GM18520 (cell line): ENCODE results near the gene MTM1.

ENCODE experiments used
- ATAC-seq: cut with Tn5 transposase; IDR thresholded peaks from one replicate; pipeline ENCODE4 v1.9.1; 2021; ENCODE audit not compliant: unreplicated experiment

MTM1 gene

DNA sequence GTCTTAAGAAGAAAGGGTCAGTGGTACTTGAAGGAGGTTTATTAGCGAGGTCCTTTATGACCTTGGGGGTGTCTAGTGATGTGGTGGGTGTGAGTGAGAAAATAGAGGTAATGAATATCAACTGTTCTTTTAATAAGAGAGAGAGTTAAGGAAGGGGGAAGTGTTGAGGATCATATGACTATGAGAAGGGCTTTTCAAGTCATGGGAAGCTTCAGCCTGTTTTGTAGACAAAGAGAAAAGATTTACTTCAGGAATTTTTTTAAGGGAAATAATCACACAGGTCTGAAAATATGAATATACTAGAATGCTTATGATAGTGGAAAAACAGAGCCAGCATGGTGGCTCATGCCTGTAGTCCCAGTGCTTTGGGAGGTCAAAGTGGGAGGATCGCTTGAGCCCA, 83.5 kb downstream of the MTM1 start:
- ATAC-seq: no peak

DNA sequence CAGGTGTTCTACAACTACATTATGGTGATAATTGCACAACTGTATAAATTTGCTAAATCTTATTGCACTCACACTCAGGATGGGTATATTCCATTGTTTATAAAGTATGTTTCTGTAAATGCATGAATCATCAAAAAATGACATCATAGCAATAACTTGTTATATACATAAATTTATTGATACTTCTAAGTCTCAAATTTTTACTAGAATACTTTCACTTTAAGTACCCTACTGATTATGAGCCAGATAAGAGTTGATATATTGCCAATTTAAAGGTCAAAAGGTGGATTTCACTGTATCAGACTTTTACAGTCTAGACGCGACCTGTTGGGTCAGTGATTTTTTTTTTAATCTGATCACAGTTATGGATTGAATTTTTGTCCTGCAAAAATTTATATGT, 87.4 kb downstream of the MTM1 start:
- ATAC-seq: no peak

GRCh38 chrX:150663073-150663472, 94.7 kb downstream of the MTM1 start:
- no peak for ATAC-seq

DNA sequence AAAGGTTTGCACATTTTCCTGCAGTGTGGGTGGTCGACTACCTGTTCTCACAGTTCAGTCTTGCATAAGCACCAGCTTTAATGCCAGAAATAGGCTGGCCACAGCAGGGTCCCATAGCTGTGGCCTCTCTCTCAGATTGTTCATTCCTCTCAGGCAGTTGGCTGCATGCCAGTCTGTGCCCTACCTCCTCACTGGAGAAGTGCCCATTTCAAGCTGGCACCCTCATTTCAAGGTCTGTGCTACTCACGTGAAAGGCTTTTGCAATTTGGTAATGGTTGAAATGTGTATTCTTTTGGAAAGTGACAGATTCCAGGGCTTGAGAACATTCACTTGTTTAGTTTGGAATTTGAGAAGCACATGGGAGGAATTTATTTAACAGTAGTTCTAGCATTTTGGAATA, 95.9 kb downstream of the MTM1 start:
- no peak for ATAC-seq

DNA sequence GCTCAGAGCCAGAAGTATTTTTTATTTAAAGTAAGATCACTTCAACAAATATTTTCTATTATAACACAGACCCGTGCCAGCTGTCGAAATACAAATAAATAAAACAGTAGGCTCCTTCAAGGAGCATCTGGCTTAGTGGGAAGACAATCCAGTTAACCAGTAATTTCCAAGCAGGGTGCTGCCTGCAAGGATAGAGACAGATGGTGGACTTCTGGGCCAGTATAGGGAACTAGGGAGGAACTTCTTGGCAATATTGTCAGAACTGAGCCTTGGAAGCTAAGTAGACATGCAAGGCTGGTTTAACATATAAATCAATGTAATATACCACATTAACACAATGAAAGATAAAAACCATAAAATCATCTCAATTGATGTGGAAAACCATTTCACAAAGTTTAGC, 107.8 kb downstream of the MTM1 start:
- ATAC-seq: no peak

- no peak for ATAC-seq
Observed at GRCh38 chrX:150680974-150681373, 112.6 kb downstream of the MTM1 start.

GRCh38 chrX:150683112-150683511, 114.7 kb downstream of the MTM1 start:
- ATAC-seq: no peak

DNA sequence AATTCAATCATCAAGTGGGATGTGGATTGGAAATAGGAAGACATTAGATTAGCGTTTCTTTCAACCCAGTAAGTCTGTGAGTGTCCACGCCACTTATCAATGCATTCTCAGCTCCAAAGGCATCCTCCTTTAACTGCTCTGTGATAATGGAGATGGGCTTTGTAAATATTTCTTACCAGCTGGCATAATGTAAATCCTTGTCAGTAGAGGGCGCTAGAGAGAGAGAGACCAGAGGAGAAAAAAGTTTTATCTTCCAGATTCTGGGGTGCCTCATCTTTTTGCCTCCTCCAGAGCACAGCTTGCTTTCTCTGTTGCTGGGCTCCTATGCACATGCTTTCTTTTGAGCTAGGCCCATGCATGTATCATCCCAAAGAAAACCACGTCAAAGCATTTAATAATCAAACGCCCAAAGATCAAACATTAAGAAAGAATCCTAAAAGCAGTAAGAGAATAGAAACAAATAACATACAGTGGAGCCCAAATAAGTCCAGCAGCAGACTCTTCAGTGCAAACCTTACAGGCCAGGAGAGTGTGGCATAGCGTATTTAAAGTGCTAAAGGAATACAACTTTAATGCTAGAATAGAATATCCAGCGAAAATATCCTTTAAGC, 115.2 kb downstream of the MTM1 start:
- no peak for ATAC-seq

DNA sequence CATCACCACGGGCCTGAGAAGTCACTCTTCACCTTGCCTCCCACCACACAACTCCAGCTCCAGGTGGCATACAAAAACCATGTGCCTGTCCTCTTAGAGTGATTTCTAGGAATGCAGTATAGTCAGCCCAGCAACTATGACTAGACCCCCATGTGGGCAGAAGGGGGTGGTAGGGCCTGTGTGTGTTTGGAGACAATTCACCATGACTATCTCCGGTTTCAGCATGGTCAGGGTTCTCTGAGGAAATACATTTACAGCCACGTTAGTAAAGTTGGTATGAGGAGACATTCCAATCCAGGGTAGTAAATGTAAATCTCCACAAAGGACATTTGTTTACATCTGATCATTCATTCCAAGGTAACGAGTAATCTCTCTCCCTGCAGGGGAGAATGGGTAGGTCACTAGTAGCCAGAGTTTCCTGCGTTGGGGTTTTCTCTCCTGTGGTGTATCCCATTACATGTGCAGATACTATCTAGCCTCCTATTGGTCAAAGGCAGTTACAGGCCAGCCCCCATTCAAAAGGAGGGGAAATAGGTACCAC, 120.6 kb downstream of the MTM1 start:
- ATAC-seq: no peak

DNA sequence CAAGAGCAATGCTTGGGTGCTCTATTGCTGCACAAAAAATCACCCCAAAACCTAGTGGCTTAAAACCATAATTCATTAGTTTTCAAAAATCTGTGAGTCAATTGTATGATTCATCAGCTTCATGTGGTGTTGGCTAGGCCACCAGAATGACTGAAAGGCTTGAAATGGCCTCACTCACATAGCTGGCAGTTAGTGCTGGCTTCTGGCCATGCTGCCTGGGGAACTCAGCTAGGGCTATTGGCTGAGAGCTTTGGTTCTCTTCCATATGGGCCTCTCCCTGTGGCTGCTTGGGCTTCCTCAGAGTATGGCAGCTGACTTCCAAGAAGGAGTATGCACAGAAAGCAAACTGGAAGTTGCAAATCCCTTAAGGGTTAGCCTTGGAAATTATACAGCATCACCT, 121.7 kb downstream of the MTM1 start:
- no peak for ATAC-seq

DNA sequence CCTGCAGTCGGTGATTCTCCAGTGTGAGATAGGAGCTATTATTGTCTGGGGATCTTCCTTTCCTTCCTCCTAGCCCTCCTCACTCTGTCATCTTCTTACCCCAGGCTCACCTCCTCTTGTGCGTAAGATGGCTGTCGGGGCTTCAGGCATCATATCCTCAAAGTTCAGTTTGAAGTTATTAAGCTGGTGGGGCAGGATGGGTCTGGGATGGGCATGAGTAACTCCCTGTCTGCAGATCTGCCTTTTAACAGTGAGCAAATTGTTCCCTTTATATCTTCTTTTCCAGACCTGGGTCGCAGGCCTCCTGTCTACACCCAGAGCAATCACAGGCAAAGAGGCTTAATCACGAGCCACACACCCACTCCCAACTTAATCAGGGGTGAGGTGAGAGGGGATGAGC, 123.9 kb downstream of the MTM1 start:
- no peak for ATAC-seq

GRCh38 chrX:150692831-150693724, 124.7 kb downstream of the MTM1 start, which contains the start of gene MTMR1:
Gene MTMR1 (plus strand): TSS chrX:150693396. CDS start chrX:150693531, 135 bp downstream.
- ATAC-seq: peak; percentile 30

- ATAC-seq: peak; percentile 42
Observed at GRCh38 chrX:150693725-150694574, 125.5 kb downstream of the MTM1 start.

GRCh38 chrX:150694738-150695410, 126.5 kb downstream of the MTM1 start:
- no peak for ATAC-seq

DNA sequence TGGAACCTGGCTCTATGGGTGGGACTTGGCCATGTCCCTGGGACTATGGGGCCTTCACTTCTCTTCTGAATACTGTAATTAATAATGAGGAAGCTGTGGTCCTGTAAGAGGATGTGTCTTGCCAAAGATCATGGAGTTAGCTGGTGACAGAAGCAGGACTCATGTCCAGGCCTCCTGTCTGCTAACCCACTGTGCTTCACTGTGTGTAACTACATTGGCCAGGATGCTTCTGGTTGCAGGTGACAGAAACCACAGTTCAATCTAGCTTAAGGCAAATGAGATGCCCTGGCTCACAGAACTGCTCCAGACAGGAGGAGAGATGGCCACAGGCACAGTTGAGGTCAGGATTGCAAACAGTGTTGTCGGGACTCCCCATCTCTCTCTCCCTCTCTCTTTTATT, 127.9 kb downstream of the MTM1 start:
- ATAC-seq: no peak

DNA sequence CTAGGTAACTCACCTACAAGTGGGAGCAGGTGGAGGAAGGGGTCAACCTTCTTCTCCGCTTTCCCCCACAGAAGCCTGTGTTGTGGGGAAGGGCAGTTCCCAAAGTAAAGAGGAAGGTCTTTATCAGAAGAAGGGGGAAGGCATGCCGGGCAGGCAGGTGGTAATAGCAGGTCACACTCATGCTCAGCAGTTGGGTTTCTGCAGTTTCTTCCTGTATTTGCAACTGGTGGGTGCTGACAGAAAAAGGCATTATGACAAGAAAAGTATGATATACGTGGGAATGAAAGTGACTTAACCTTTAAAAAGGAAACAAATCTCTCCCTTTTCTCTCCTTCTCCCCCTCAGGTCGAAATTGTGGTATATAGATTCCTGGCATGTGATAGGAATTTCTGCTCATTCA, 128.4 kb downstream of the MTM1 start:
- no peak for ATAC-seq

DNA sequence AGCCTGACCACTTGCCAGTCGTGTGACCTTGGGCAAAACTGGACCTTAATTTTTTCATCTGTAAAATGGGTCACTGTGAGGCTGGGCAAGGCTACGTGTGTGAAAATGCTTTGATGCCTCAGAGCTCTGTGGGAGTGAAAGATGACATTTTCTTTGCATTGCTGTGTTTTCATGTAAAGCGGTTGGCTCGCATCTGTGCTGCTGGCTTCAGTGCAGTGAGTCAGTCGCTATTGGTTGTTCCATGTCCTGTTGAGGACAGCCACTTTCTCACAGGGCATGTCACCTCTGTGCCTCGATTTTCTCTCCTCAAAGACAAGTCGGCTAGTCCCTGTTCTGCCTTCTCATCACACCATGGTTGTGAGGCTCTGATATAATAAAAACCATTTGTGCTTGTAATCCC, 129.2 kb downstream of the MTM1 start:
- ATAC-seq: no peak

DNA sequence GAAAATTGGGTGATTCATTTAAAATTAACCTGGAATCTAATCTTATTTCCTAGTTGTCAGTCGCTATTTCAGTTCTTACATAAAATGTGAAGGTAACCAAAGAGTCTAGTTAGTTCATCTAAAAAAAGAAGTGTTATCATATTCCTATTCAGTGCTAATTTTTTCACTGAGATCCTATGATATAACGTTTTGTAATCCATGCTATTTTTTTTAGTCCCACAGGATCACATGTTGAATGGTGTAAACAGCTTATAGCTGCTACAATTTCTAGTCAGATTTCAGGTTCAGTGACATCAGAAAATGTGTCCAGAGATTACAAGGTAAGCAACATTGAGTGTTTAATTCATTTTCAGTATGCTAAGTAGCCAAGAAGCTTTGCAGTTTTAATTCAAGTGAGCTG, 130.6 kb downstream of the MTM1 start:
- no peak for ATAC-seq

- no peak for ATAC-seq
Observed at GRCh38 chrX:150700107-150700506, 131.7 kb downstream of the MTM1 start.

DNA sequence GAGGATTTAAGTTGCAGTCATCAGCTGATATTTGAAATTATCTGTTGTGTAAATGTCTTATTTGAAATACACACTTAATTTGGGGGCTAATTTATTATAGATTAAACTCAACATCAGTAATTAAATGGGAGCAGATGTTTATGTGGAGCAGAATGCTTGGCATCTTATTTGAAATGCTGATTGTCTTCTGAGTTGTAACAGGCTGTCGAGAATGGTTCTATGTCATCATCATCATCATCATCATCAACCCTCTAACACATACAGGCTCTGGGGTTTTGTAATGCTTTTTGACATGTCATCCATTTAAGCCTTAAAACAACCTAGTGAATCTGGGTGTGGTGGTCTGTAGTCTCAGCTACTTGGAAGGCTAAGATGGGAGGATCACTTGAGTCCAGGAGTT, 133.0 kb downstream of the MTM1 start:
- no peak for ATAC-seq
